Parietal lobe (tissue), 2 donors: ENCODE measurements around the gene BASP1. TPM values are rescaled to one million over a fixed set of nuclear protein-coding genes. Genes with fewer than 3 reads are reported as not detected.

Source experiments
- small RNA-seq: library from RNA; depleted of rRNA; stranded (forward); fragments of <200 nt; gene quantifications from one replicate; pipeline ENCODE3, GENCODE V24; 2014; ENCODE audit warnings: low replicate concordance
- total RNA-seq: library from RNA; depleted of rRNA; stranded (reverse); fragments of >200 nt; gene quantifications from one replicate; pipeline ENCODE4 v1.2.3, GENCODE V29; 2014

BASP1 gene
- total RNA-seq = 353 TPM

GRCh38 chr5:17217493-17218352 lies at the start of gene BASP1:
Gene BASP1 (plus strand): TSS chr5:17217631. CDS start chr5:17275217, 57,586 bp downstream.

Small RNAs within 50 kb of the gene (small RNA-seq; reads per million reads assigned to genes)
- not detected for gene RNU6-1003P
